ENCODE data around the gene TMEM258. TPM values are rescaled to one million over a fixed set of nuclear protein-coding genes. Genes with fewer than 3 reads are reported as not detected.

TMEM258 gene
- total and polyA plus RNA-seq, 9 of the 15 experiments (the other 6 are each of a cell fraction or from before 2014, with no cell fraction given): 97.2 to 856 (median 231) TPM

- peak overlapping the region in 1 of 2 experiments; percentile 78; a peak in 3 of 4 replicates for H3K9ac ChIP-seq (ENCODE audit: insufficient read depth in 1 of 2, low read depth in 2 of 2, low read length in 2 of 2)
- intact Hi-C loops (cut with micrococcal nuclease) (no loop called here), in situ Hi-C loops (cut with MboI) (no loop called here)
- CTCF ChIA-PET (ENCODE audit: low intra/inter-chr PET ratio): no interaction called here
- H3K27me3 ChIP-seq (ENCODE audit: control insufficient read depth in 2 of 2, insufficient read depth in 2 of 2, low read length in 2 of 2): no peaks in the 10 kb centered on the region
- peaks cover 53% of the 10 kb centered on the region for H3K79me2 ChIP-seq (ENCODE audit: control insufficient read depth, insufficient read depth, low read length)
- TF ChIP-seq CEBPB (tag; IDR thresholded peaks at IDR 0.05): no peak
- TF ChIP-seq E2F6 (IDR thresholded peaks at IDR 0.05; ENCODE audit: borderline replicate concordance in 1 of 2, extremely low read depth in 1 of 2, insufficient read depth in 1 of 2, insufficient read length in 1 of 2, low read depth in 1 of 2, low read length in 1 of 2, poor library complexity in 1 of 2, severe bottlenecking in 1 of 2): peak in 1 of 2 experiments; percentile 10
- ATAC-seq (no peak), FAIRE-seq (no peak), DNase-seq (ENCODE audit: extremely low read depth in 1 of 4, low spot score in 3 of 4) (no peak)
- no peak overlapping the region for H3K4me2 ChIP-seq (ENCODE audit: insufficient read depth, low read length)
- H3K27ac ChIP-seq (ENCODE audit: extremely low read depth, low read depth, low read length): peak overlapping the region; percentile 66; the same call in 1 of the 3 replicates
- 53% methylated on average over 4 of the region's 4 CpGs for WGBS (ENCODE audit: insufficient coverage, low coverage, missing lambda C conversion rate)
- no peak overlapping the region for H2AFZ ChIP-seq (ENCODE audit: low read depth, low read length)
- H3K9me1 ChIP-seq (ENCODE audit: control insufficient read depth, insufficient read depth, low read length): no peaks in the 10 kb centered on the region
- H4K20me1 ChIP-seq (replicated peaks; ENCODE audit: control insufficient read depth, insufficient read depth, low read length): no peaks in the 10 kb centered on the region
- POLR2A ChIA-PET: interaction anchor here (0.5 to 1.0 kb wide), 2 partner anchors 8 to 9 kb away, joined by 3 to 6 read pairs; no protein-coding TSS in a partner anchor
- H3K4me1 ChIP-seq (replicated peaks in 1 of 2; ENCODE audit: control insufficient read depth in 2 of 2, insufficient read depth in 2 of 2, low read length in 2 of 2): peaks cover 50 to 80% of the 10 kb centered on the region in 2 experiments
- no TSS peak for BruUV-seq (replicated peaks)
- H3K9me3 ChIP-seq (replicated peaks; ENCODE audit: control insufficient read depth, insufficient read depth, low read depth, low read length): no peaks in the 10 kb centered on the region
- no peak overlapping the region for H3K4me3 ChIP-seq
- H3K36me3 ChIP-seq (ENCODE audit: control insufficient read depth, insufficient read depth, low read length): no peaks in the 10 kb centered on the region
Measured at GRCh38 chr11:61756147-61756451, 36.3 kb downstream of the TMEM258 start.

Data from K562 (cell line).